GM20000 (cell line): ENCODE data around the gene CHD2.

Experiments
- DNase-seq: peaks from one replicate; pipeline ENCODE4 v3.0.0; 2012; ENCODE audit warnings: low spot score
- CTCF ChIP-seq: IDR thresholded peaks from 2 replicates; pipeline ENCODE4 v1.5.1; 2012; ENCODE audit warnings: mild to moderate bottlenecking, control low read depth; ENCODE audit errors: extremely low read depth, missing control alignments

Gene CHD2

GRCh38 chr15:93076217-93076616, 176.1 kb downstream of the CHD2 start:
- no peak for TF ChIP-seq CTCF
- no peak for DNase-seq

- no peak for TF ChIP-seq CTCF
These were observed 176.8 kb downstream of the CHD2 start for GRCh38 chr15:93076875-93077274.

More at GRCh38 chr15:93076875-93077274, 176.8 kb downstream of the CHD2 start:
- no peak for DNase-seq
